SU-DHL-6 (cell line): ENCODE data around the gene CYP3A5.
"Not testable (repeated sequence)": the region's sequence is repeated elsewhere in the genome, so short reads cannot be mapped to it uniquely, and the experiment has no call there.

Experiments used
- H2AFZ ChIP-seq: fragments of 200-600 bp; sonication (generic); 2 replicates; pipeline ENCODE4 v1.6.1; 2014; ENCODE audit warnings: low read depth, mild to moderate bottlenecking, moderate library complexity, mixed read lengths, antibody characterized with exemption, low read length; ENCODE audit not compliant: severe bottlenecking
- H3F3A ChIP-seq: fragments of 200-600 bp; shearing (Covaris generic); 2 replicates; pipeline ENCODE4 v1.6.0; 2016; ENCODE audit warnings: antibody characterized with exemption, mild to moderate bottlenecking; ENCODE audit not compliant: insufficient read depth
- H3K27ac ChIP-seq: fragments of 200-600 bp; sonication (generic); 2 replicates; pipeline ENCODE4 v1.5.1; 2016; ENCODE audit warnings: low read depth, mild to moderate bottlenecking, low read length, moderate library complexity, mixed read lengths
- H3K27me3 ChIP-seq: fragments of 200-600 bp; sonication (generic), shearing (Covaris generic); 2 replicates; pipeline ENCODE4 v1.6.0; 2014; ENCODE audit warnings: mild to moderate bottlenecking, low read length
- H3K36me3 ChIP-seq: fragments of 200-600 bp; sonication (generic); 2 replicates; pipeline ENCODE4 v1.6.1; 2014; ENCODE audit warnings: mild to moderate bottlenecking, low read length, mixed read lengths
- H3K4me2 ChIP-seq: fragments of 300-600, 200-600 bp; shearing (Covaris generic), sonication (generic); 2 replicates; pipeline ENCODE4 v1.6.0; 2014; ENCODE audit warnings: low read length, low read depth, mild to moderate bottlenecking; ENCODE audit not compliant: poor library complexity, severe bottlenecking
- H3K4me3 ChIP-seq: fragments of 200-600 bp; sonication (generic); 2 replicates; pipeline ENCODE4 v1.5.1; 2014; ENCODE audit warnings: antibody characterized with exemption, low read length, mild to moderate bottlenecking, mixed read lengths; ENCODE audit not compliant: insufficient read depth, poor library complexity, severe bottlenecking
- H3K79me2 ChIP-seq: fragments of 200-600 bp; sonication (generic); 2 replicates; pipeline ENCODE4 v1.6.1; 2014; ENCODE audit warnings: mild to moderate bottlenecking, low read length, moderate library complexity; ENCODE audit not compliant: insufficient read depth
- H3K9ac ChIP-seq: fragments of 200-600 bp; sonication (generic); 2 replicates; pipeline ENCODE4 v1.7.0; 2014; ENCODE audit warnings: mild to moderate bottlenecking, low read length
- H3K9me2 ChIP-seq: fragments of 200-600 bp; sonication (generic); replicated peaks from 2 replicates; pipeline ENCODE4 v1.6.1; 2014; ENCODE audit warnings: low read length; ENCODE audit not compliant: insufficient read depth
- H3K9me3 ChIP-seq: fragments of 200-600 bp; sonication (generic); 2 replicates; pipeline ENCODE4 v1.6.1; 2014; ENCODE audit warnings: low read length, mixed read lengths; ENCODE audit not compliant: insufficient read depth
- H4K20me1 ChIP-seq: fragments of 200-600 bp; sonication (generic); 2 replicates; pipeline ENCODE4 v1.6.1; 2014; ENCODE audit warnings: low read depth, mild to moderate bottlenecking, antibody characterized with exemption, low read length, moderate library complexity, mixed read lengths
- CTCF ChIP-seq: fragments of 200-600 bp; sonication (generic); IDR thresholded peaks from one replicate; pipeline ENCODE4 v1.5.1; 2017; ENCODE audit warnings: antibody characterized with exemption, mild to moderate bottlenecking, low read length, moderate library complexity; ENCODE audit not compliant: insufficient read depth, poor library complexity, severe bottlenecking
- EZH2phosphoT487 ChIP-seq: fragments of 200-600 bp; sonication (generic), shearing (Covaris generic); conservative IDR thresholded peaks from 2 replicates; pipeline ENCODE4 v1.6.1; 2018; ENCODE audit warnings: mild to moderate bottlenecking, antibody characterized with exemption, low read length, moderate library complexity, mixed read lengths

Gene CYP3A5

DNA sequence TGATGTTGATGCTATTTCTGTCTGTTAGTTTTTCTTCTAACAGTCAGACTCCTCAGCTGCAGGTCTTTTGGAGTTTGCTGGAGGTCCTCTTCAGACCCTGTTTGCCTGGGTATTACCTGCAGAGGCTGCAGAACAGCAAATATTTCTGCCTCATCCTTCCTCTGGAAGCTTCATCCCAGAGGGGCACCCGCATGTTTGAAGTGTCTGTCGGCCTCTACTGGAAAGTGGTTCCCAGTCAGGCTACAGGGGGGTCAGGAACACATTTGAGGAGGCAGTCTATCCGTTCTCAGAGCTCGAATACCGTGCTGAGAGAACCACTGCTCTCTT is 13.3 kb upstream of the CYP3A5 start:
- Histone ChIP-seq H3K36me3 (no peaks in the 10 kb centered on the region), H3K4me2 (no peak overlapping the region), H3K27ac (no peak overlapping the region), H3K4me3 (no peak overlapping the region), H3F3A (no peaks in the 10 kb centered on the region), H3K79me2 (no peaks in the 10 kb centered on the region), H2AFZ (no peak overlapping the region), H3K27me3 (no peaks in the 10 kb centered on the region), H3K9me2 (no peaks in the 10 kb centered on the region), H3K9ac (no peak overlapping the region), H4K20me1 (no peaks in the 10 kb centered on the region), H3K9me3 (no peaks in the 10 kb centered on the region)
- TF ChIP-seq CTCF (no peak), EZH2phosphoT487 (no peak)

- H3K9me3 ChIP-seq, H2AFZ ChIP-seq, H3K27me3 ChIP-seq, H3K4me2 ChIP-seq, H3K9ac ChIP-seq, H3K36me3 ChIP-seq, H3K27ac ChIP-seq, H3K9me2 ChIP-seq, H3K4me3 ChIP-seq, H4K20me1 ChIP-seq, H3F3A ChIP-seq, H3K79me2 ChIP-seq: not testable (repeated sequence)
Measured at GRCh38 chr7:99692563-99692962, 12.8 kb upstream of the CYP3A5 start.

- not testable (repeated sequence) for H3K36me3 ChIP-seq, H3K9me3 ChIP-seq, H4K20me1 ChIP-seq, H3K27ac ChIP-seq, H3K27me3 ChIP-seq, H3K79me2 ChIP-seq, H3K9ac ChIP-seq, H2AFZ ChIP-seq, H3K4me2 ChIP-seq, H3K4me3 ChIP-seq, H3K9me2 ChIP-seq, H3F3A ChIP-seq
Measured at GRCh38 chr7:99691658-99692057, 11.9 kb upstream of the CYP3A5 start.

- not testable (repeated sequence) for H3F3A ChIP-seq, H4K20me1 ChIP-seq, H3K4me3 ChIP-seq, H3K27me3 ChIP-seq, H3K9ac ChIP-seq, H3K27ac ChIP-seq, H3K9me3 ChIP-seq, H3K4me2 ChIP-seq, H3K9me2 ChIP-seq, H3K79me2 ChIP-seq, H3K36me3 ChIP-seq, H2AFZ ChIP-seq
Measured at GRCh38 chr7:99690918-99691317, 11.1 kb upstream of the CYP3A5 start.

- H3K27ac ChIP-seq, H3F3A ChIP-seq, H3K27me3 ChIP-seq, H3K9me3 ChIP-seq, H3K36me3 ChIP-seq, H3K79me2 ChIP-seq, H3K4me2 ChIP-seq, H2AFZ ChIP-seq, H3K4me3 ChIP-seq, H3K9me2 ChIP-seq, H4K20me1 ChIP-seq, H3K9ac ChIP-seq: not testable (repeated sequence)
Measured at GRCh38 chr7:99685871-99686608, 6.2 kb upstream of the CYP3A5 start.
